ENCODE data around the gene ETV1. TPM values are rescaled to one million over a fixed set of nuclear protein-coding genes. Genes with fewer than 3 reads are reported as not detected.
A peak's percentile ranks its signal among the peaks of the same experiment; 100 is the strongest.

The ETV1 gene
- total and polyA plus RNA-seq, 2 donors from 2014 or later: 2.0 to 28.6 TPM

GRCh38 chr7:13988731-13989125 is 738 bp downstream of the ETV1 start:
- Histone ChIP-seq H3K4me1 (ENCODE audit: control insufficient read depth in 2 of 3, insufficient read depth in 2 of 3, low read depth in 1 of 3, low read length in 3 of 3) (peaks cover 0 to 5% (median 4%) of the 10 kb centered on the region in 3 donors), H3K27me3 (ENCODE audit: control insufficient read depth, insufficient read depth, low read length) (no peaks in the 10 kb centered on the region), H3K9me3 (ENCODE audit: control insufficient read depth in 2 of 3, insufficient read depth in 1 of 3, low read length in 3 of 3) (no peaks in the 10 kb centered on the region), H3K27ac (ENCODE audit: low read depth in 2 of 2, low read length in 2 of 2) (no peak overlapping the region), H3K4me3 (ENCODE audit: low read length in 3 of 3) (peak overlapping the region; percentile 74 to 84 (median 79)), H3K36me3 (ENCODE audit: control insufficient read depth in 2 of 3, insufficient read depth in 3 of 3, low read length in 3 of 3) (no peaks in the 10 kb centered on the region), H3K9ac (ENCODE audit: low read length in 3 of 3) (peak overlapping the region in 2 of 3 donors; percentile 70 to 81)
- FAIRE-seq (no peak), DNase-seq (peak in 3 of 5 donors; percentile 54 to 75 (median 64))
- no peak for TF ChIP-seq CTCF (IDR thresholded peaks at IDR 0.05; ENCODE audit: borderline replicate concordance, extremely low read depth, insufficient read depth)
- intact Hi-C loops (cut with DNase I): no loop called here

GRCh38 chr7:13988065-13988464 is 1.4 kb downstream of the ETV1 start:
- FAIRE-seq: no peak
- no peaks in the 10 kb centered on the region for H3K27me3 ChIP-seq (ENCODE audit: control insufficient read depth, insufficient read depth, low read length)
- H3K4me3 ChIP-seq (ENCODE audit: low read length in 3 of 3): peak overlapping the region in 2 of 3 donors; percentile 79
- TF ChIP-seq CTCF (IDR thresholded peaks at IDR 0.05; ENCODE audit: borderline replicate concordance, extremely low read depth, insufficient read depth): no peak
- no peaks in the 10 kb centered on the region for H3K36me3 ChIP-seq (ENCODE audit: control insufficient read depth in 2 of 3, insufficient read depth in 3 of 3, low read length in 3 of 3)
- intact Hi-C loops (cut with DNase I): no loop called here
- peaks cover 0 to 5% (median 4%) of the 10 kb centered on the region in 3 donors for H3K4me1 ChIP-seq (ENCODE audit: control insufficient read depth in 2 of 3, insufficient read depth in 2 of 3, low read depth in 1 of 3, low read length in 3 of 3)
- H3K9me3 ChIP-seq (ENCODE audit: control insufficient read depth in 2 of 3, insufficient read depth in 1 of 3, low read length in 3 of 3): no peaks in the 10 kb centered on the region
- H3K27ac ChIP-seq (ENCODE audit: low read depth in 2 of 2, low read length in 2 of 2): no peak overlapping the region
- peak overlapping the region in 2 of 3 donors; percentile 70 to 81 for H3K9ac ChIP-seq (ENCODE audit: low read length in 3 of 3)
- peak in 4 of 5 donors; percentile 38 to 79 (median 62) for DNase-seq

- intact Hi-C loops (cut with DNase I): no loop called here
- FAIRE-seq (no peak), DNase-seq (no peak)
- no peaks in the 10 kb centered on the region for H3K27me3 ChIP-seq (ENCODE audit: control insufficient read depth, insufficient read depth, low read length)
- no peaks in the 10 kb centered on the region for H3K36me3 ChIP-seq (ENCODE audit: control insufficient read depth in 2 of 3, insufficient read depth in 3 of 3, low read length in 3 of 3)
- TF ChIP-seq CTCF (IDR thresholded peaks at IDR 0.05; ENCODE audit: borderline replicate concordance, extremely low read depth, insufficient read depth): no peak
- peak overlapping the region in 1 of 3 donors; percentile 79 for H3K4me3 ChIP-seq (ENCODE audit: low read length in 3 of 3)
- no peak overlapping the region for H3K27ac ChIP-seq (ENCODE audit: low read depth in 2 of 2, low read length in 2 of 2)
- H3K4me1 ChIP-seq (ENCODE audit: control insufficient read depth in 2 of 3, insufficient read depth in 2 of 3, low read depth in 1 of 3, low read length in 3 of 3): peaks cover 0 to 5% (median 4%) of the 10 kb centered on the region in 3 donors
- peak overlapping the region in 1 of 3 donors; percentile 81 for H3K9ac ChIP-seq (ENCODE audit: low read length in 3 of 3)
- H3K9me3 ChIP-seq (ENCODE audit: control insufficient read depth in 2 of 3, insufficient read depth in 1 of 3, low read length in 3 of 3): no peaks in the 10 kb centered on the region
Observed at GRCh38 chr7:13987395-13987794, 2.1 kb downstream of the ETV1 start.

DNA sequence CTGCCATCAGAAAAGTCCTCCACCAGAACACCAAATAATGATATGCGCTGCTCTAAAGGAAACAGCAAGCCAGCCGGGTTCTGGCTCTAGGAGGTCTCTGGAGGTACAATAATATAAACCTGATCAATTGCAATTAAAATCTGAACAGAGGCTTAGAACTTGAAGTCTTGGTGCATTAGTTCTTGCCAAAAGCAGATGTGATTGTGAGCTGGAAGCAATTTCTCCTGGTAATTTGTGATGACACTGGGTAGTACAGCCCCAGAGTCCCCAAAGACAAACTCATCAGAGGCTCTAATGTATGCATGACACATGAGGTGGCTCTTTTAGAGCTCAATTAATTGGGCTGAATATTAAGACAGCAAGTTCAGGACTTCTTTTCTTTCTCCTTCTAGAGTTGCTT is 3.3 kb downstream of the ETV1 start:
- no peak for FAIRE-seq
- H3K9ac ChIP-seq (ENCODE audit: low read length in 3 of 3): no peak overlapping the region

More for the DNA sequence above, 3.3 kb downstream of the ETV1 start:
- Histone ChIP-seq H3K4me1 (ENCODE audit: control insufficient read depth in 2 of 3, insufficient read depth in 2 of 3, low read depth in 1 of 3, low read length in 3 of 3) (peaks cover 0 to 5% (median 0%) of the 10 kb centered on the region in 3 donors), H3K36me3 (ENCODE audit: control insufficient read depth in 2 of 3, insufficient read depth in 3 of 3, low read length in 3 of 3) (no peaks in the 10 kb centered on the region), H3K27me3 (ENCODE audit: control insufficient read depth, insufficient read depth, low read length) (no peaks in the 10 kb centered on the region), H3K9me3 (ENCODE audit: control insufficient read depth in 2 of 3, insufficient read depth in 1 of 3, low read length in 3 of 3) (no peaks in the 10 kb centered on the region), H3K4me3 (ENCODE audit: low read length in 3 of 3) (no peak overlapping the region), H3K27ac (ENCODE audit: low read depth in 2 of 2, low read length in 2 of 2) (no peak overlapping the region)
- intact Hi-C loops (cut with DNase I): no loop called here
- peak in 2 of 5 donors; percentile 11 to 19 for DNase-seq
- no peak for TF ChIP-seq CTCF (IDR thresholded peaks at IDR 0.05; ENCODE audit: borderline replicate concordance, extremely low read depth, insufficient read depth)
